HepG2 (cell line): ENCODE results near the gene PDK3.

Experiments
- SRY ChIP-seq: sonication (generic); formaldehyde crosslinking; IDR thresholded peaks from 2 replicates; pipeline ENCODE4 v1.8.0; 2022; ENCODE audit warnings: mild to moderate bottlenecking, missing genetic modification reagents
- TF ChIP-seq, protein P1 (sequence below): sonication (generic); formaldehyde crosslinking; IDR thresholded peaks from 2 replicates; pipeline ENCODE4 v1.5.0; 2020; ENCODE audit warnings: missing genetic modification reagents, mild to moderate bottlenecking, borderline replicate concordance
- TF ChIP-seq, protein P2 (sequence below): sonication (generic); formaldehyde crosslinking; IDR thresholded peaks from 2 replicates; pipeline ENCODE4 v1.5.0; 2020; ENCODE audit warnings: mild to moderate bottlenecking, missing genetic modification reagents, moderate library complexity

- TF ChIP-seq, protein P1, sequence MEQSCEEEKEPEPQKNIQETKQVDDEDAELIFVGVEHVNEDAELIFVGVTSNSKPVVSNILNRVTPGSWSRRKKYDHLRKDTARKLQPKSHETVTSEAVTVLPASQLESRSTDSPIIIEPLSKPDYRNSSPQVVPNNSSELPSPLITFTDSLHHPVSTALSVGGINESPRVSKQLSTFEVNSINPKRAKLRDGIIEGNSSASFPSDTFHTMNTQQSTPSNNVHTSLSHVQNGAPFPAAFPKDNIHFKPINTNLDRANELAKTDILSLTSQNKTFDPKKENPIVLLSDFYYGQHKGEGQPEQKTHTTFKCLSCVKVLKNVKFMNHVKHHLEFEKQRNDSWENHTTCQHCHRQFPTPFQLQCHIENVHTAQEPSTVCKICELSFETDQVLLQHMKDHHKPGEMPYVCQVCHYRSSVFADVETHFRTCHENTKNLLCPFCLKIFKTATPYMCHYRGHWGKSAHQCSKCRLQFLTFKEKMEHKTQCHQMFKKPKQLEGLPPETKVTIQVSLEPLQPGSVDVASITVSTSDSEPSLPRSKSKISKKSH (CRISPR knock-in tag), result no peak
- no peak for TF ChIP-seq SRY (CRISPR knock-in tag)
- TF ChIP-seq, protein P2, sequence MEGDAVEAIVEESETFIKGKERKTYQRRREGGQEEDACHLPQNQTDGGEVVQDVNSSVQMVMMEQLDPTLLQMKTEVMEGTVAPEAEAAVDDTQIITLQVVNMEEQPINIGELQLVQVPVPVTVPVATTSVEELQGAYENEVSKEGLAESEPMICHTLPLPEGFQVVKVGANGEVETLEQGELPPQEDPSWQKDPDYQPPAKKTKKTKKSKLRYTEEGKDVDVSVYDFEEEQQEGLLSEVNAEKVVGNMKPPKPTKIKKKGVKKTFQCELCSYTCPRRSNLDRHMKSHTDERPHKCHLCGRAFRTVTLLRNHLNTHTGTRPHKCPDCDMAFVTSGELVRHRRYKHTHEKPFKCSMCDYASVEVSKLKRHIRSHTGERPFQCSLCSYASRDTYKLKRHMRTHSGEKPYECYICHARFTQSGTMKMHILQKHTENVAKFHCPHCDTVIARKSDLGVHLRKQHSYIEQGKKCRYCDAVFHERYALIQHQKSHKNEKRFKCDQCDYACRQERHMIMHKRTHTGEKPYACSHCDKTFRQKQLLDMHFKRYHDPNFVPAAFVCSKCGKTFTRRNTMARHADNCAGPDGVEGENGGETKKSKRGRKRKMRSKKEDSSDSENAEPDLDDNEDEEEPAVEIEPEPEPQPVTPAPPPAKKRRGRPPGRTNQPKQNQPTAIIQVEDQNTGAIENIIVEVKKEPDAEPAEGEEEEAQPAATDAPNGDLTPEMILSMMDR, result no peak
Observed at GRCh38 chrX:24443918-24444317, 21.2 kb upstream of the PDK3 start.
